Measurements from ENCODE around the gene OSBPL2.

DNA sequence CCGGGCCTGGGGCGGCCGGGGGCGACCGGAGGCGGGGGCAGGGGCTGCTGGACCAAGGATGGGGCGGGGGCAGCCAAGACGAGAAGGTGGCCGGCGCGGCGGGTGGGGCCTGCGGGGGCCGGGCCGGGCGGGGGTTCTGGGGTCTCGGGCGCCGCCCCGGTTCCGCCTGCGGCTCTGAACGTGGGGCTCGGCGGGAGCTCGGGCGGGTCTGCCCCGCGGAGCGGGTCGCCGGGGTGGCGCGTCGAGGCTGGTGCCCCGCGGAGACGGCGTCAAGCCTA is 64.7 kb downstream of the OSBPL2 start:
- TF ChIP-seq, protein P1, sequence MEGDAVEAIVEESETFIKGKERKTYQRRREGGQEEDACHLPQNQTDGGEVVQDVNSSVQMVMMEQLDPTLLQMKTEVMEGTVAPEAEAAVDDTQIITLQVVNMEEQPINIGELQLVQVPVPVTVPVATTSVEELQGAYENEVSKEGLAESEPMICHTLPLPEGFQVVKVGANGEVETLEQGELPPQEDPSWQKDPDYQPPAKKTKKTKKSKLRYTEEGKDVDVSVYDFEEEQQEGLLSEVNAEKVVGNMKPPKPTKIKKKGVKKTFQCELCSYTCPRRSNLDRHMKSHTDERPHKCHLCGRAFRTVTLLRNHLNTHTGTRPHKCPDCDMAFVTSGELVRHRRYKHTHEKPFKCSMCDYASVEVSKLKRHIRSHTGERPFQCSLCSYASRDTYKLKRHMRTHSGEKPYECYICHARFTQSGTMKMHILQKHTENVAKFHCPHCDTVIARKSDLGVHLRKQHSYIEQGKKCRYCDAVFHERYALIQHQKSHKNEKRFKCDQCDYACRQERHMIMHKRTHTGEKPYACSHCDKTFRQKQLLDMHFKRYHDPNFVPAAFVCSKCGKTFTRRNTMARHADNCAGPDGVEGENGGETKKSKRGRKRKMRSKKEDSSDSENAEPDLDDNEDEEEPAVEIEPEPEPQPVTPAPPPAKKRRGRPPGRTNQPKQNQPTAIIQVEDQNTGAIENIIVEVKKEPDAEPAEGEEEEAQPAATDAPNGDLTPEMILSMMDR (conservative IDR thresholded peaks at IDR 0.05; ENCODE audit: low read length) = no peak
- no peak for TF ChIP-seq EZH2phosphoT487 (IDR thresholded peaks at IDR 0.05; ENCODE audit: borderline replicate concordance, low read depth, low read length)

Data from OCI-LY7 (cell line).